ENCODE measurements around the gene CCNB2.

The CCNB2 gene

GRCh38 chr15:59171067-59171397, 66.1 kb downstream of the CCNB2 start:
- TF ChIP-seq CTCF (IDR thresholded peaks at IDR 0.05), result no peak

GRCh38 chr15:59172289-59172901, 67.4 kb downstream of the CCNB2 start:
- no peak for TF ChIP-seq CTCF (IDR thresholded peaks at IDR 0.05)

GRCh38 chr15:59173194-59173593, 68.2 kb downstream of the CCNB2 start:
- no peak for TF ChIP-seq CTCF (IDR thresholded peaks at IDR 0.05)

GRCh38 chr15:59174151-59174834, 69.3 kb downstream of the CCNB2 start:
- no peak for TF ChIP-seq CTCF (IDR thresholded peaks at IDR 0.05)

All from LNCAP (cell line).